Esophagus squamous epithelium (tissue), 5 donors: ENCODE results near the gene WDCP. TPM values are rescaled to one million over a fixed set of nuclear protein-coding genes. Genes with fewer than 3 reads are reported as not detected.

ENCODE experiments used
- DNase-seq: peaks from one replicate; lab custom pipeline; 2025; lab: John Stamatoyannopoulos, UW
- H3K27ac ChIP-seq, 4 donors: fragments of 200-600 bp; sonication (generic); one replicate each; pipeline ENCODE4 v1.5.1; 2016 to 2019; ENCODE audit warnings: mild to moderate bottlenecking in 1 of 4
- H3K27me3 ChIP-seq, 4 donors: fragments of 200-600 bp; sonication (generic); 1 replicate in 3 of 4; 2 replicates in 1 of 4; pipeline versions ENCODE4 v1.5.1 to v1.6.0; 2017 to 2021; ENCODE audit warnings: antibody characterized with exemption in 1 of 4
- H3K36me3 ChIP-seq, 3 donors: fragments of 200-600 bp; sonication (generic); one replicate each; pipeline ENCODE4 v1.5.1; 2016 to 2019
- H3K4me1 ChIP-seq, 3 donors: fragments of 200-600 bp; sonication (generic); one replicate each; pipeline ENCODE4 v1.5.1; 2017 to 2019
- H3K4me3 ChIP-seq, 4 donors: fragments of 200-600 bp; sonication (generic); 1 replicate in 3 of 4; 2 replicates in 1 of 4; pipeline ENCODE4 v1.5.1; 2016 to 2019; ENCODE audit warnings: mild to moderate bottlenecking in 2 of 4, moderate library complexity in 1 of 4
- H3K9me3 ChIP-seq, 3 donors: fragments of 200-600 bp; sonication (generic); one replicate each; pipeline ENCODE4 v1.5.1; 2016 to 2019
- CTCF ChIP-seq, 6 experiments: fragments of 450-650 bp in 4 of 6; fragments of 200-600 bp in 2 of 6; sonication (generic) in 2 of 6; IDR thresholded peaks; one replicate each; pipeline ENCODE4 v1.5.1; 2016 to 2019; ENCODE audit warnings: antibody characterized with exemption in 6 of 6, mild to moderate bottlenecking in 4 of 6, moderate library complexity in 4 of 6
- POLR2A ChIP-seq, 4 donors: fragments of 450-650 bp; IDR thresholded peaks; one replicate each; pipeline ENCODE4 v1.6.1; 2017; ENCODE audit warnings: antibody characterized with exemption in 4 of 4, mild to moderate bottlenecking in 4 of 4, moderate library complexity in 3 of 4
- WGBS, 2 donors: methylation state at CpG; one replicate each; pipeline ENCODE4 v1.1.5; 2018; 5-methylcytosine and 5-hydroxymethylcytosine counted together
- intact Hi-C: fragments of 100-400 bp; cut with DNase I; formaldehyde crosslinking; loops from one replicate; pipeline ENCODE4 v1.15.0; 2022
- total RNA-seq, 4 donors: library from RNA; depleted of rRNA; stranded (reverse); fragments of >200 nt; gene quantifications; one replicate each; pipeline ENCODE4 v1.1.0, GENCODE V29; 2016
- donor health status: DM: yes; HTN: yes; CAD: no.

Gene WDCP
- total RNA-seq, 4 donors from 2014 or later = 2.8 to 4.9 (median 4.0) TPM

- Histone ChIP-seq H3K36me3 (no peaks in the 10 kb centered on the region), H3K4me1 (peaks cover 12 to 20% (median 13%) of the 10 kb centered on the region in 3 donors), H3K27me3 (peaks cover 0 to 31% (median 10%) of the 10 kb centered on the region in 4 donors), H3K9me3 (no peaks in the 10 kb centered on the region), H3K27ac (no peak within 1 kb of the TSS), H3K4me3 (peak within 1 kb of the TSS; percentile 35 to 67 (median 43))
- DNase-seq = no peak
- 6 to 12% methylated on average over 3 to 25 of the region's 75 CpGs for WGBS, 2 donors
- intact Hi-C loops = no loop called here
- TF ChIP-seq CTCF (IDR thresholded peaks at IDR 0.05) = no peak
- TF ChIP-seq POLR2A (IDR thresholded peaks at IDR 0.05) = no peak
These were observed 37.3 kb downstream of the WDCP start, which contains the start of gene MFSD2B for GRCh38 chr2:24009680-24010476. Gene MFSD2B (plus strand): TSS chr2:24010085. CDS start chr2:24010097, 12 bp downstream.

GRCh38 chr2:24009367-24009679 lies 37.9 kb downstream of the WDCP start:
- no peak for TF ChIP-seq POLR2A (IDR thresholded peaks at IDR 0.05)
- no peak for TF ChIP-seq CTCF (IDR thresholded peaks at IDR 0.05)
- Histone ChIP-seq H3K4me3 (peak overlapping the region in 3 of 4 donors; percentile 35 to 67 (median 49)), H3K27ac (no peak overlapping the region), H3K27me3 (peaks cover 0 to 31% (median 10%) of the 10 kb centered on the region in 4 donors), H3K9me3 (no peaks in the 10 kb centered on the region), H3K4me1 (peaks cover 12 to 20% (median 13%) of the 10 kb centered on the region in 3 donors), H3K36me3 (no peaks in the 10 kb centered on the region)
- 72 to 84% methylated on average over 9 of the region's 9 CpGs for WGBS, 2 donors
- DNase-seq = no peak
- intact Hi-C loops = no loop called here

GRCh38 chr2:24008672-24009366 lies 38.4 kb downstream of the WDCP start:
- 80 to 85% methylated on average over 13 of the region's 13 CpGs for WGBS, 2 donors
- no peak for DNase-seq
- Histone ChIP-seq H3K9me3 (no peaks in the 10 kb centered on the region), H3K27ac (no peak overlapping the region), H3K36me3 (no peaks in the 10 kb centered on the region), H3K4me3 (no peak overlapping the region), H3K27me3 (peaks cover 0 to 31% (median 10%) of the 10 kb centered on the region in 4 donors), H3K4me1 (peaks cover 12 to 20% (median 13%) of the 10 kb centered on the region in 3 donors)
- intact Hi-C loops = no loop called here
- no peak for TF ChIP-seq CTCF (IDR thresholded peaks at IDR 0.05)
- TF ChIP-seq POLR2A (IDR thresholded peaks at IDR 0.05) = no peak

- H3K4me1 ChIP-seq = peaks cover 12 to 20% (median 13%) of the 10 kb centered on the region in 3 donors
- no peak overlapping the region for H3K4me3 ChIP-seq
- peaks cover 0 to 31% (median 10%) of the 10 kb centered on the region in 4 donors for H3K27me3 ChIP-seq
- TF ChIP-seq CTCF (IDR thresholded peaks at IDR 0.05) (no peak), POLR2A (IDR thresholded peaks at IDR 0.05) (no peak)
- DNase-seq = no peak
- no peak overlapping the region for H3K27ac ChIP-seq
- intact Hi-C loops = no loop called here
- no peaks in the 10 kb centered on the region for H3K9me3 ChIP-seq
- H3K36me3 ChIP-seq = no peaks in the 10 kb centered on the region
These were observed 39.5 kb downstream of the WDCP start for GRCh38 chr2:24007693-24008092.

GRCh38 chr2:23994567-23994966 lies 52.6 kb downstream of the WDCP start:
- intact Hi-C loops = no loop called here
- WGBS, 2 donors = 53 to 63% methylated on average over 1 of the region's 1 CpG
- H3K9me3 ChIP-seq = no peaks in the 10 kb centered on the region
- H3K27ac ChIP-seq = no peak overlapping the region
- H3K36me3 ChIP-seq = peaks cover 0 to 38% (median 4%) of the 10 kb centered on the region in 3 donors
- no peak for DNase-seq
- TF ChIP-seq CTCF (IDR thresholded peaks at IDR 0.05) (no peak), POLR2A (IDR thresholded peaks at IDR 0.05) (no peak)
- H3K4me1 ChIP-seq = no peaks in the 10 kb centered on the region
- no peaks in the 10 kb centered on the region for H3K27me3 ChIP-seq
- no peak overlapping the region for H3K4me3 ChIP-seq
